ENCODE measurements around the gene TSPAN3. TPM values are rescaled to one million over a fixed set of nuclear protein-coding genes. Genes with fewer than 3 reads are reported as not detected.

Gene TSPAN3
- total and polyA plus RNA-seq, 4 donors, result 339 to 494 (median 450) TPM

DNA sequence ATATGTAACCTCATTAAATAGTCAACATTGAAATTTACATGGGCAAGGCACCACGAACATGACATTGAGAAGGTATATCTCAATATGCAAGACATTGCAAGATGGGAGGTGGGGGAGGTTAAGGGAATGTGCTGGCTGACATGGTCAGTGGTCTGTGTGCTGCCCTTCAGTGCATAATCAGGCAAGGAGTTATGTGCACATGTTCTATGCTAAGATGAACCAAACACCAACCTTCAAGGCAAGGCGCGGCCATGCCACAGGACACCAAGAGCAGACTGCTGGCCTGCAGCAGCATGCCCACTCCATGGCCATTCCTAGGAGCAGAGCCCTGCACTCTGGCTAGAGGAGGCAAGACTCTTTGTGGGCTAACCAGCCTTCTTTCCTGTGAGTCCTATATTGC lies 40.9 kb upstream of the TSPAN3 start:
- H3K36me3 ChIP-seq (ENCODE audit: control insufficient read depth in 4 of 4, insufficient read depth in 4 of 4, low read length in 4 of 4), result peaks cover 3 to 15% (median 9%) of the 10 kb centered on the region in 4 donors
- no peak overlapping the region for H3K9ac ChIP-seq (ENCODE audit: insufficient read depth in 1 of 2, low read length in 2 of 2)
- ATAC-seq (ENCODE audit: insufficient read depth, low FRiP score) (no peak), DNase-seq (no peak)
- 98 to 99% methylated on average over 3 of the region's 3 CpGs for WGBS, 2 donors
- TF ChIP-seq, protein P1, sequence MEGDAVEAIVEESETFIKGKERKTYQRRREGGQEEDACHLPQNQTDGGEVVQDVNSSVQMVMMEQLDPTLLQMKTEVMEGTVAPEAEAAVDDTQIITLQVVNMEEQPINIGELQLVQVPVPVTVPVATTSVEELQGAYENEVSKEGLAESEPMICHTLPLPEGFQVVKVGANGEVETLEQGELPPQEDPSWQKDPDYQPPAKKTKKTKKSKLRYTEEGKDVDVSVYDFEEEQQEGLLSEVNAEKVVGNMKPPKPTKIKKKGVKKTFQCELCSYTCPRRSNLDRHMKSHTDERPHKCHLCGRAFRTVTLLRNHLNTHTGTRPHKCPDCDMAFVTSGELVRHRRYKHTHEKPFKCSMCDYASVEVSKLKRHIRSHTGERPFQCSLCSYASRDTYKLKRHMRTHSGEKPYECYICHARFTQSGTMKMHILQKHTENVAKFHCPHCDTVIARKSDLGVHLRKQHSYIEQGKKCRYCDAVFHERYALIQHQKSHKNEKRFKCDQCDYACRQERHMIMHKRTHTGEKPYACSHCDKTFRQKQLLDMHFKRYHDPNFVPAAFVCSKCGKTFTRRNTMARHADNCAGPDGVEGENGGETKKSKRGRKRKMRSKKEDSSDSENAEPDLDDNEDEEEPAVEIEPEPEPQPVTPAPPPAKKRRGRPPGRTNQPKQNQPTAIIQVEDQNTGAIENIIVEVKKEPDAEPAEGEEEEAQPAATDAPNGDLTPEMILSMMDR (IDR thresholded peaks at IDR 0.05; ENCODE audit: control extremely low read depth, extremely low read depth), result no peak
- no peak overlapping the region for H3K4me3 ChIP-seq
- no peaks in the 10 kb centered on the region for H3K9me3 ChIP-seq (ENCODE audit: control insufficient read depth in 4 of 4, insufficient read depth in 3 of 4, low read length in 3 of 4)
- peaks cover 0 to 2% (median 0%) of the 10 kb centered on the region in 5 donors for H3K4me1 ChIP-seq (ENCODE audit: control insufficient read depth in 5 of 5, insufficient read depth in 5 of 5, low read length in 5 of 5)
- no peak overlapping the region for H3K27ac ChIP-seq (ENCODE audit: low read depth in 1 of 2, low read length in 1 of 2)
- no peaks in the 10 kb centered on the region for H3K27me3 ChIP-seq (ENCODE audit: control insufficient read depth in 3 of 3, insufficient read depth in 3 of 3, low read length in 2 of 3)

DNA sequence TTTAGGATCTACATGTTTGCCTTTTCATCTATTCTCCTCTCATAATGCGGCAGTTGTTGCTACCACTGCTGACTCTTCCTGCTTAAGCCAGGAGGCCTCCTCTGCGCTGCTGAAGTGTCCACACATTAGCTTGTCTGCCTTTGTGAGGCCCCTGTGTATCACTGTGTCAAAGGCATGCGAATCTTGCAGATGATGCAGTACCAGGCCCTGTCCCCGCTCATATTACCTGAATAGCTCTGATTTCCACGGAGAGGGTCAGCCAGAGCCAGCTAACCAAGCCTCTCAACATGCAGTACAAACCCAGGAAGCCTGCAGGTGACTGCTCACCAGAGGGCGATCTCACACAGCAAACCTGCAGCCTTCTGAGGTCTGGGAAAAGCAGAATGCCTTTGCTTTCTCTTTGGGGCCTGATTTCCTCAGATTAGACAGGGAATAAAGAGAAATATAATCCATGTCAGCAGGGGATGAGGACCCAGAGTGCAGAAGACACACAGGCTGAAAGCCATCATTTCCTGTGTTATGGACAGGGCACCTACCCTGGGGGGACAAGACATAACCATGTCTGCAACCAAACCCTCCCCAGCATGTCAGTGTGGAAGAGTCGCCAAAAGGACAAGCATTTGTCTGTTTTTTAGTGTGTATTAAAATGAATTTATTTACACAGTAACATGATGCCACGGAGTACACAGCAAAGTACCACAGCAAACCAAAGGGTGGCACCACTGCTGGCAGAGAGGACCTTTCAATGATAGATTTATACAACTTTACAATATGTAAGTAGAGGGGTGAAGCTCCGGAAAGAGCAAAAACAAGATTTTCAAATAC lies 36.8 kb upstream of the TSPAN3 start:
- Histone ChIP-seq H3K27ac (ENCODE audit: low read depth in 1 of 2, low read length in 1 of 2) (peak overlapping the region in 1 of 2 donors; percentile 69), H3K27me3 (ENCODE audit: control insufficient read depth in 3 of 3, insufficient read depth in 3 of 3, low read length in 2 of 3) (no peaks in the 10 kb centered on the region), H3K4me1 (ENCODE audit: control insufficient read depth in 5 of 5, insufficient read depth in 5 of 5, low read length in 5 of 5) (peaks cover 0 to 12% (median 0%) of the 10 kb centered on the region in 5 donors), H3K9ac (ENCODE audit: insufficient read depth in 1 of 2, low read length in 2 of 2) (no peak overlapping the region), H3K9me3 (ENCODE audit: control insufficient read depth in 4 of 4, insufficient read depth in 3 of 4, low read length in 3 of 4) (no peaks in the 10 kb centered on the region), H3K36me3 (ENCODE audit: control insufficient read depth in 4 of 4, insufficient read depth in 4 of 4, low read length in 4 of 4) (peaks cover 0 to 5% (median 1%) of the 10 kb centered on the region in 4 donors), H3K4me3 (no peak overlapping the region)
- DNase-seq (peak; percentile 59 to 74 (median 69)), ATAC-seq (ENCODE audit: insufficient read depth, low FRiP score) (peak; percentile 27)
- TF ChIP-seq, protein P1 (IDR thresholded peaks at IDR 0.05; ENCODE audit: control extremely low read depth, extremely low read depth), result peak; percentile 32
- WGBS, 2 donors, result 64 to 70% methylated on average over 9 of the region's 9 CpGs

DNA sequence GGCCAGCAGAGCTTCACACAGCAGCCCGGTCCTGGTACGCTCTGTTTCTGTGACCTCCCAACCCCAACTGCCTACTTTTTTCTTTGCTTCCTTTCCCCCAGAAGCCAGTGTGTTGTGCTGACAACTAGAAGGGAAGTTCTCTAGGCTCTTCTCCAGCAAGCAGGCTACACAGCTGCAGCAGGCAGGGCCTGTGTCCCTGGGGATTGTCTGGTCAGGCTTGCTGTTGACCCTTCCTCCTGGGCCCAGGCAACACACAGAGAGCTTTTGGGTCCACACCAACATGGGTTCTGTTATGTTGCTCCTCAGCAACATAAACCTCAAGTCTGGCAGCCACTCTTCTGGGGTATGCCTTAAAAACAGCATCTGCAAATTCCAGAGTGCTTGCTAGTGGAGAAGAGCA lies 36.2 kb upstream of the TSPAN3 start:
- TF ChIP-seq, protein P1 (IDR thresholded peaks at IDR 0.05; ENCODE audit: control extremely low read depth, extremely low read depth), result no peak

More for the DNA sequence above, 36.2 kb upstream of the TSPAN3 start:
- no peak overlapping the region for H3K27ac ChIP-seq (ENCODE audit: low read depth in 1 of 2, low read length in 1 of 2)
- no peak overlapping the region for H3K4me3 ChIP-seq
- H3K36me3 ChIP-seq (ENCODE audit: control insufficient read depth in 4 of 4, insufficient read depth in 4 of 4, low read length in 4 of 4), result peaks cover 0 to 5% (median 1%) of the 10 kb centered on the region in 4 donors
- H3K9ac ChIP-seq (ENCODE audit: insufficient read depth in 1 of 2, low read length in 2 of 2), result no peak overlapping the region
- 73 to 97% methylated on average over 2 of the region's 2 CpGs for WGBS, 2 donors
- DNase-seq (peak in 2 of 3 donors; percentile 16 to 47), ATAC-seq (ENCODE audit: insufficient read depth, low FRiP score) (no peak)
- peaks cover 0 to 12% (median 0%) of the 10 kb centered on the region in 5 donors for H3K4me1 ChIP-seq (ENCODE audit: control insufficient read depth in 5 of 5, insufficient read depth in 5 of 5, low read length in 5 of 5)
- no peaks in the 10 kb centered on the region for H3K9me3 ChIP-seq (ENCODE audit: control insufficient read depth in 4 of 4, insufficient read depth in 3 of 4, low read length in 3 of 4)
- no peaks in the 10 kb centered on the region for H3K27me3 ChIP-seq (ENCODE audit: control insufficient read depth in 3 of 3, insufficient read depth in 3 of 3, low read length in 2 of 3)

All from lung (tissue), 12 donors.